ENCODE results near the gene CYCS.
A peak's percentile ranks its signal among the peaks of the same experiment; 100 is the strongest.

Gene CYCS

GRCh38 chr7:25125137-25125946, at the start of gene CYCS:
Gene CYCS, minus strand, starts transcription at chr7:25125260. Its CDS starts 1,141 bp downstream, at chr7:25124119.
- DNase-seq = peak; percentile 100

- DNase-seq = no peak
Observed at GRCh38 chr7:25173184-25173583, 48.1 kb upstream of the CYCS start.

- no peak for DNase-seq
Observed at GRCh38 chr7:25171516-25171915, 46.5 kb upstream of the CYCS start.

- no peak for DNase-seq
Observed at GRCh38 chr7:25171071-25171470, 46.0 kb upstream of the CYCS start.

GRCh38 chr7:25169683-25170082, 44.6 kb upstream of the CYCS start:
- no peak for DNase-seq

GRCh38 chr7:25168145-25168544, 43.1 kb upstream of the CYCS start:
- no peak for DNase-seq

- DNase-seq = no peak
Observed at GRCh38 chr7:25167262-25167843, 42.3 kb upstream of the CYCS start.

GRCh38 chr7:25159983-25160596, 35.0 kb upstream of the CYCS start:
- peak; percentile 44 for DNase-seq

- no peak for DNase-seq
Observed at GRCh38 chr7:25158966-25159365, 33.9 kb upstream of the CYCS start.

GRCh38 chr7:25151773-25152172, 26.7 kb upstream of the CYCS start:
- no peak for DNase-seq

- no peak for DNase-seq
Observed at GRCh38 chr7:25149836-25150235, 24.8 kb upstream of the CYCS start.

- no peak for DNase-seq
Observed at GRCh38 chr7:25148772-25149575, 23.9 kb upstream of the CYCS start.

- no peak for DNase-seq
Observed at GRCh38 chr7:25143763-25144162, 18.7 kb upstream of the CYCS start.

- no peak for DNase-seq
Observed at GRCh38 chr7:25139536-25139935, 14.5 kb upstream of the CYCS start.

- no peak for DNase-seq
Observed at GRCh38 chr7:25134358-25135010, 9.4 kb upstream of the CYCS start.

GRCh38 chr7:25132430-25132829, 7.4 kb upstream of the CYCS start:
- DNase-seq = no peak

GRCh38 chr7:25126751-25127150, 1.7 kb upstream of the CYCS start:
- DNase-seq = no peak

GRCh38 chr7:25124465-25125136, 459 bp downstream of the CYCS start:
- DNase-seq = peak; percentile 8

- peak; percentile 78 for DNase-seq
Observed at GRCh38 chr7:25122373-25122772, 2.7 kb downstream of the CYCS start.

GRCh38 chr7:25121599-25121998, 3.5 kb downstream of the CYCS start:
- DNase-seq = no peak

- no peak for DNase-seq
Observed at GRCh38 chr7:25119102-25119501, 6.0 kb downstream of the CYCS start.
